Raji (cell line): ENCODE results near the gene SRP14.

ENCODE experiments used
- POLR2A ChIP-seq: IDR thresholded peaks from 2 replicates; pipeline ENCODE4 v1.6.1; 2011; ENCODE audit warnings: low read depth, low read length, control low read depth; ENCODE audit not compliant: insufficient read depth

The SRP14 gene

DNA sequence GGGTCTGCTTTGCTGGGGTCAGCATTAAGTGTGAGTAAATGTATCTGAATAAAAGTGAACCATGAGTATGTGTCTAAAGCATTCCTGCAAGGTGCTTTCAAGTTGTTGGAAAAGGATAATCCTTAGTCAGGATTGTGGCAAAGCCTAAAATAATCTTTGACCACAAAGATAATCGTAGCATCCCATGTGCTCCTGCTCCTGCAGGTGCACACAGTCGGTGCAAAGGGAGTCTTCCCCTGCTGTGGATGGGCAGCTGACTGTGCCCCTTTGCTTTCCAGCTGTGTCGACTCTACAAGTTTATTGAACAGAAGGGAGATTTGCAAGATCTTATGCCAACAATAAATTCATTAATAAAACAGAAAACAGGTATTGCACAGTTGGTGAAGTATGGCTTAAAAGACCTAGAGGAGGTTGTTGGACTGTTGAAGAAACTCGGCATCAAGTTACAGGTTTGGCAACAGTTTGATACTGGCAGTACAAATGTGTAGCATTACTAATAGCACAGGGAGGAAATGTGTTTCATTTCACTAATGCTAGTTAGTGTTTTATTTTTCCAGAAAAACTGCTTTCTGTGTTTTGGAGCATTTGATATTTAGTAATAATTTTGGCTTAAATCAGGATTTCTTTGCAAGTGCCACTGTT lies 22.6 kb downstream of the SRP14 start:
- no peak for TF ChIP-seq POLR2A

DNA sequence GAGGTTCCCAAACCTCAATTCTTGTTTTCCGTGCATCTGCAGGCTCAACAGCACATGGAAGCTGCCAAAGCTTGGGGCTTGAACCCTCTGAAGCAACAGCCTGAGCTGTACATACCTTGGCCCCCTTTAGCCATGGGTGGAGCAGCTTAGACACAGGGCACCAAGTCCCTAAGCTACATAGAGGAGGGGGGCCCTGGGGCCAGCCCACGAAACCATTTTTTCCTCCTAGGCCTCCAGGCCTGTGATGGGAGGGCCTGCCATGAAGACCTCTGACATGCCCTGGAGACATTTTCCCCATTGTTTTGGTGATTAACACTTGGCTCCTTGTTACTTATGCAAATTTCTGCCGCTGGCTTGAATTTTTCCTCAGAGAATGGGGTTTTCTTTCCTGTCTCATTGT lies 24.6 kb downstream of the SRP14 start:
- no peak for TF ChIP-seq POLR2A

DNA sequence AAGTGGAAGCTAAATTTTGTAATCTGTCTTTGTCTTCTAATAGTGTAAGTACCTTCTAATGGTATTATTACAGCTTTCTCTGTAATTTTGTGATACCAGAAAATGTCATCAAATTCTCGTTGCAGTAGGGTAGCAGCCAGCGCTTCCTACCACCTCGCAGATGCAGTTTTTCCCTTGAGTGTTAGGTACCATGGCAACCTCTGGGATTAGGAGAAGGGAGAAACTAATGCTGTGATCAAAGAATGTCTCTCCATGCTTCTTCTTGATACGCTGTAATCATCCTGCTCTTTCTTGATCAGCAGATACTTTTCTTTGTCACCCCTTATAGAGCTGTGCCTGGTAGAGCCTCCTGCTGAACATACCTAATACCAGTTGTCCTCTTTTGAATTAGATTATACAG lies 27.7 kb downstream of the SRP14 start:
- TF ChIP-seq POLR2A, result no peak

DNA sequence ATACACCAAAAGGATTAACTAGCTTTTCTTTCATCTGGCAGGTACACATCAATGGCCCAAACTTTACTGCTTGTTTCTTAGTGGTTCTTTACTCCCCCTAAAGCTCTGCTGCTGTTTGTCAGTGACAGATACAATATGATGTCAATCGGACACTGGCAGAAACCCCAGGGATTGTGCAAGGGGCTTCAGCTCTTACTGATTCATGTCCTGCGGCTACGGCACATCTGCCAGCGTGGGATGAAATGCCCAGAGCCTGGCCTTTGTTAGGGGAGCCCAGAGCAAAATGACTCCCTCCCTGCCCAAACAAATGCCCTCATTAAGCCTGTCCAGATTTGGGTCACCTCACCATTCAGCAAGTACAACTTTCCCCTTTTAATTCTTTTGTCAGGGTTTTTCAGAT lies 28.3 kb downstream of the SRP14 start:
- TF ChIP-seq POLR2A, result no peak

DNA sequence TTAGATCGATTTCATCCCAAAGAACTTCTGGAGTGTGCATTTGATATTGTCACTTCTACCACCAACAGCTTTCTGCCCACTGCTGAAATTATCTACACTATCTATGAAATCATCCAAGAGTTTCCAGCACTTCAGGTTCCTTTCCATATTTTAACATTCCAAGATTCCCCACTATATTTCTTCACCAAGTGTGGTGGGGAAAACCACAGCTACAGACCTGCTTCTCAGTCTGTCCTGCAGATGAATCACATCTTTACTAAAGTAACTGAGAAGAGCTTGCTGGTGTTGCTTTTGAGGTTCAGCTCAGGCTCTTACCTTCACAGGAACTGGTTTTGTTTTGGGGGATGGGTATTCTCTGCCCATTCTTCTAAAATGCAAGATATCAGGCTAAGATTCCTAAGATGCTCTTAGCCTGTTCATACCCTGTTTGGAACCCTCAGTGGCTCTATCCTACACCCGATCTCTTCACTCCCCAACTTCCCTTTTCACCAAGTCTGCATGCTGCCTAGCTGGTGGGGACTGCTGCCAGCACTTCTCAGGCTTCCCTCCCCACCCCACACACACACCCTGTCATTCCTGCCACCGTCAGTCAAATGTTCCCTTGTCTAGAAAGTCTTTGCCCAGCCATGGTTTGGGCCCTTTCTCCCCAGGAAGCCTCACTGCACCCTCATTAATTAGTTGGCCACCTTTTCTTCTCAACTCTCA lies 30.8 kb downstream of the SRP14 start:
- TF ChIP-seq POLR2A, result no peak

DNA sequence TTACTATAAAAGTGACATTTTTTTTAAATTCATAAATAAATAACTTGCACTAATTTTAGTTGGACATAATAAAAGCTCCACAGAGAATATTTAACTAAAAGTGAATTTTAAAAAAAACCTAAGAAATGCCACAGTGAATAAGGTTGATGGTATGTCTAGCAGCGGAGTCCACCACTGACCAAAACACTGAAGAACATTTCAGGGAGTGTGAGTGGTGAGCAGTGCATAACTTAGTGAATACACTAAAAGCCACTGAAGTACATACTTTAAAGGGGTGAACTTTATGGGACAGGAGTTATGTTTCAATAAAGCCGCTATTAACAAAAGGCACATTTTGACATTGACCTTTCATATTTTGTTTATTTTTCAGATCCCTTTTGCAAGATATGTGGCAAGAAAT lies 32.3 kb downstream of the SRP14 start:
- no peak for TF ChIP-seq POLR2A

DNA sequence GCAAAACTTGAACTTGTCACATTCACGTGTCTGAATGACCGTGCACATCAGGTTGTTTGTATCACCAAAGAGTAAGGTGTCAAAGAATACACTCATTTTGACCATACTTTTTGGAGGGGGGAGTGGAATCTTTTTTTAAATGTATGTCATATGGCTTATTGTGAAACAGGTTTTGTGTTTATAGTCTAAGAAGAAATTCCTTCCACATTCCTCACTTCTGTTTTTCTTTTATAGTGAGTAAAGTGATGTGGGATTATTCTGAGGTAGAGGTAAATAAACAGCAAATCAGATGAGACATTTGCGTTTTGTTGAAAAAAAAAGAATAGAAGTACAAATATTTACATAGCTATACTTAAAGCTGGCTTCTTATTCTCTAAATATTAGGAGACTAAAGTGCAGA lies 33.0 kb downstream of the SRP14 start:
- no peak for TF ChIP-seq POLR2A

DNA sequence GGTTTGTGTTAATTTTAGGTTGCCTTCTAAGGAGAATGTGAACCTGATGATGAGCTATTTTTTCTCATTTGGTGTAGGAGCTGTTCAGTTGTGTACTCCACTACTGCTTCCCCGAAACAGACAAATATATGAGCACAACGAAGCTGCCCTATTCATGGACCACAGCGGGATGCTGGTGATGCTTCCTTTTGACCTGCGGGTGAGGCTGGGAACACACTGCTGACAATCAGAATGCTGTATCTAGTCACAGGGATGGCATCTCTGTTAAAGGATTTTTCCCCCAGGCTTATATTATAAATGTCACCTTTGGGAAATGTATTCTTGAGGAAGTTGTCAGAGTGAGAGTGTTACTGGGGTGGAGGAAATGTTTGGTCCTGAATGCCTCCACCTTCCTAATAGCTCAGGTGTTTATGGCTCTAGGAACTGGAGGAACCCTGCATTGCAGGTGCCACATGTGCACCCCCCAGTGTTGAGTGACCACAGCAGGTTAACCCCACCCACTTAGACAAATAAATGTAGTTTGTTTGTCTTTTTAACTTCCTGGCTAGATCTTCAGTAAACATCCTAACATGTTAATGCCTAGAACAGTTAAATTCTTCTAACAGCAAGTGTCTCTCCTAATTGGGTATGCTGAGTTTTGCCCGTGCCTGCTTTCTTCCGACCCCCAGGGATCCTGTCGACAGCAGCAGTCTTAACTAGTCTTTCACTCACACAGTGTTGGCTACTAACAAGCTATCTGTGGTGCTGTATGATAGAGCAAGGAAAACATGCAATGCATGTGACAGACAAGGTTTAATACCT lies 35.7 kb downstream of the SRP14 start:
- TF ChIP-seq POLR2A, result no peak

DNA sequence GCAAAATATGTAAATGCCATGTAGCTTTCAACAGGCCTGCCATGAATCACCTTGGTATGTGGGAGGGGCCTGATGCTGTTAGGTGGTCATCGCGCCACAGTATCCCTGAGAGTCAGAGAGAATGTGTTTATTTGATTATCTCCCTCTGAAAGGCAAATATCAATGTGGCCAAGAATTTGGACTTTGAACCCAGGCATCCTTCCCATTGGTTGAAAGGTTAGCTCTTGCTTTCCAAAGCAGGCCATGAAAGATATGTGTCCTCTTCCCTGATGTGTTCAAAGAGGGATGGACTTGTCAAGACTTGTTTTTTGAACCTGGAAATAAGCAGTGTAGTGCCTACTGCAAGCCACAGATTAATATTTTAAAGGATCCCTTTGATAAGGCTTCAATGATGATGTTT lies 36.7 kb downstream of the SRP14 start:
- TF ChIP-seq POLR2A, result no peak

DNA sequence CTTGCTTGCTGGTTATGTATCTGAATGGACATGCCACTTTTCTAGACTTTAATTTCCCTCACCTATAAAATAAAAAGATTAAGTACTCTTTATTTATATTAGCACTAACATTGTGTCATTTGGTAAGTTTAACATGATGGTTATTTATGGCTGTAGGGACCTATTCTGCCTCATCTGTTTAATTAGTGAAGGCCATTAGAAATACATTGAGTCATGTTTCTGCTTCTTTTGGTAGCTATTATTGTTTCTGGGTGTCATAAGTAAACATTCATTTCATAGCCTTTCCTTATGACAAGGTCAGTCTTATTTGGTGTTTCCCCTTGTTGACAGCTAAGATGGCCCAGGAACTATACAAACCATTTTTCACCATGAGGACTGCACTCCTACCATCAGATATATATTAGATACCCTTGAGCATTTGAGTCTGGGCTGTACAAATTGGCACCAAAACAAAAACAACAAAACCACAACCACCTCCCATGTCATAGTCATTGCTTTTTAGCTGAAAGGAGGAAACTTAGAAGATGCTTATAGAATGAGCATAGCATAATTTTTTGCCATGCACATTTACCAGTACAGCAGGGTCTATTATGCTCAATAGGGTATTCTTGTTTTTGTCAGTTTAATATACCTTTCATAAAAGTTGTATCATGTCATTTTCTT lies 39.3 kb downstream of the SRP14 start:
- TF ChIP-seq POLR2A, result no peak

DNA sequence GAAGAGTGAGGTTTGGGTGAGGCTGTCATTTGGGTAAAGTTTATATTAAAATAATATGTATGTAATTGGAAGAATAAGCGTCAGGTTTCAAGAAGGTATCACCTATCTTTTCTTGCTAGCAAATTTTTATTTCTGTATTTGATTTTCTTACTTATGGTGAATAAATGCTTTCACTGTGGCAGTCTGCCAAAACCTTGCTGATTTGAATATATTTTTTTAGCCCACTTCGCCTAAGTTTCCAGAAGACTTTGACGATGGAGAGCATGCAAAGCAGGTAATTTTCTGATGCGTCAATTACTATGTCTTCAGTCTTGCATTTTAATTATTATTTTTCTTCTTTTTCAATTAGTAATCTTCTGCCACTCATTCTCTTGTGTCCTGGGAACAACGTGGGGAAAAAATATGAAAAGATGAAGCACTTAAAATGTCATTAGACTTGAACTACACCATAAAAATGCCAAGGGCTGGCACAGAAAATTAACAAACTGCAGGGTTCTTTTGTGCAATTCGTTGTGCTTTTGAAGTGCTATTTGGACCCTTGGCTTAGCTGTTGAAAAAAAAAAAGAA lies 40.4 kb downstream of the SRP14 start:
- TF ChIP-seq POLR2A, result no peak

DNA sequence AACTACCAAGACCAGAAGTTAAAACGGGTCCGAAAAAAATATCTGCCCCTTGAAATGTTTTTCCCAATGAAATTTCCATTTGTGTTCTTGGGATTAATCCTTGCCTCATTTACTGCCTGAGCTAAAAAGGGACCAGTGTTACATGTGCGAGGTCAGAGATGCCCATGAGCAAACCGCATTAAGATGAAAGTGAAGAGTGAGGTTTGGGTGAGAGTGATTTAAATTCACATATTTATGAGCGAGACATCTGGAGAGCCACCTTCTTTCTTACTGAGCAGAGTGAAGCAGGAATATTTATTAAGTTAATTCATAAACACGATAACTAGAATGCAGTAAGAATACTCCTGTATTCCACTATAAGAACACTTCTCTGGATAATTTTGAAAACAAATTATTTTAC lies 41.3 kb downstream of the SRP14 start:
- TF ChIP-seq POLR2A, result no peak

DNA sequence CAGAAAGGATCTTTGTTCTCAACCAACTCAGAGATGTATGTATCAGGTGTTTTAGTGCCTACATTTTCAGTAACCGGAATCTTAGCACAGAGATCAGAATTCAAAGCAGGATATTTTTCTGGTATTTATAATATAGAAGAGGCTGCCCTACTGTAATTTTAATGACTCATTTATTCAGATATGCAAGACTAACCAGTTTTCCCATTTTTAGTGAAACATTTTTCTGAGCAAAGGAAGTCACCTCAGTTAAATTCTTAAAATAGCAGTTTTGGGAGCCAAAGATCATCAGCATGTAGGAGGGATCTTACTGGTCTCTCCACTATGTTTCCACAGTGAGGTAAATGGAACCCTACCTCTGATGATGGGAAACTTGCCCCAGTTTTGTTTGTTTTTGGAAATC lies 42.0 kb downstream of the SRP14 start:
- no peak for TF ChIP-seq POLR2A

DNA sequence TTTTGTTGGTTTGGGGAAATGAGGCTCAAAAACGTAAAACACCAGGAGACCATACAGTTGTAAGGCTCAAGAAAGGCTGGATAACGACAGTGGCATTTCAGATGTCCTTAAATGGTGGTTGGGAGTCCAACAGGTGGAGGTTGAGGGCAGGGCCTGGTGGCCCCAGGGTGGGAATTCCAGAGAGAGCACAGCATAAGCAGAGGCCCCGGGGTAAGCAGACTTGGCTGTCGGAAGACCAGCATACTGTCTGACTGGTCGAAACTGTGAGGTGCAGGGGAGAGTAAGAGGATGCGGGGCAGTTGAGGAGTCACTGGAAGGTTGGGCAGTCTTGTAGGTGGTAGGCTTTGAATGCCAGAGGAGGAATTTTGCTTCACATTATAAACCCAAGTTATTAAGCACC lies 48.3 kb downstream of the SRP14 start:
- TF ChIP-seq POLR2A, result no peak

DNA sequence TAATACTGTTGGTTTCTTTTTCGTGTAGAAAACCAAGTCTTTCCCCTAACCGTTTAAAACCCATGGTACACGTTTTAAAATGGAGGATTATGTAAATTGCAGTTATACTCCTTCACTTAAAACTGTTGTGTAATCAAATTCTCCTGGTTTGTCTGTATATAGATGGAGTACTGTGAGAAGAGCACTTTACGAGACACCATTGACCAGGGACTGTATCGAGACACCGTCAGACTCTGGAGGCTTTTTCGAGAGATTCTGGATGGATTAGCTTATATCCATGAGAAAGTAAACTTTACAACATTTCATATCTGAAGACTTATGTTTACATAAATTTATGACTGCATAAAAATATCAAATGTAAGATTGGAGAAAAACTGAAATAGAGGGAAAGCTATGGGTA lies 51.2 kb downstream of the SRP14 start:
- no peak for TF ChIP-seq POLR2A
